Measurements from ENCODE around the gene ATL3. TPM values are rescaled to one million over a fixed set of nuclear protein-coding genes. Genes with fewer than 3 reads are reported as not detected.
A peak's percentile ranks its signal among the peaks of the same experiment; 100 is the strongest.
"Not testable (repeated sequence)": the region's sequence is repeated elsewhere in the genome, so short reads cannot be mapped to it uniquely, and the experiment has no call there.

Gene ATL3
- total RNA-seq, 1 donor from 2014 or later = 78.6 TPM

DNA sequence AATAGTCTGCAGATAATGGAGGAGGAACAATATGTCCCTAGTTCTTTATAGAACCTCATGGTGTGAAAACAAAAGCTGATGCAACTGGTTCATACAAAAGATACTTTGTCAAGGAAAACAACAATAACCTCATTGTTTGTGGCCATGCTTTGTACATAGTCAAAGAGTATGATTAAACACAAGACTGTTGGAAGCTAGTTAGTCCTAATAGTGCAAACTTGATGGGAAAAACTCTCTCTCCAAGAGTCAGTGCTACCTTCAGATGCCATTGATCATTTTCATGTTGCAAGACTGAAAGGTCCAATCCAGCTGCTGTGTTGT, 87.9 kb downstream of the ATL3 start:
- Histone ChIP-seq H3K9me3 (no peaks in the 10 kb centered on the region), H3K4me3 (no peak overlapping the region), H3K36me3 (peaks cover 34% of the 10 kb centered on the region), H3K27ac (no peak overlapping the region), H3K27me3 (no peaks in the 10 kb centered on the region), H3K4me1 (no peaks in the 10 kb centered on the region)
- ATAC-seq = no peak
- intact Hi-C loops (cut with DNase I) = no loop called here
- TF ChIP-seq, protein P1, sequence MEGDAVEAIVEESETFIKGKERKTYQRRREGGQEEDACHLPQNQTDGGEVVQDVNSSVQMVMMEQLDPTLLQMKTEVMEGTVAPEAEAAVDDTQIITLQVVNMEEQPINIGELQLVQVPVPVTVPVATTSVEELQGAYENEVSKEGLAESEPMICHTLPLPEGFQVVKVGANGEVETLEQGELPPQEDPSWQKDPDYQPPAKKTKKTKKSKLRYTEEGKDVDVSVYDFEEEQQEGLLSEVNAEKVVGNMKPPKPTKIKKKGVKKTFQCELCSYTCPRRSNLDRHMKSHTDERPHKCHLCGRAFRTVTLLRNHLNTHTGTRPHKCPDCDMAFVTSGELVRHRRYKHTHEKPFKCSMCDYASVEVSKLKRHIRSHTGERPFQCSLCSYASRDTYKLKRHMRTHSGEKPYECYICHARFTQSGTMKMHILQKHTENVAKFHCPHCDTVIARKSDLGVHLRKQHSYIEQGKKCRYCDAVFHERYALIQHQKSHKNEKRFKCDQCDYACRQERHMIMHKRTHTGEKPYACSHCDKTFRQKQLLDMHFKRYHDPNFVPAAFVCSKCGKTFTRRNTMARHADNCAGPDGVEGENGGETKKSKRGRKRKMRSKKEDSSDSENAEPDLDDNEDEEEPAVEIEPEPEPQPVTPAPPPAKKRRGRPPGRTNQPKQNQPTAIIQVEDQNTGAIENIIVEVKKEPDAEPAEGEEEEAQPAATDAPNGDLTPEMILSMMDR (IDR thresholded peaks at IDR 0.05) = no peak
- no peak for DNase-seq

DNA sequence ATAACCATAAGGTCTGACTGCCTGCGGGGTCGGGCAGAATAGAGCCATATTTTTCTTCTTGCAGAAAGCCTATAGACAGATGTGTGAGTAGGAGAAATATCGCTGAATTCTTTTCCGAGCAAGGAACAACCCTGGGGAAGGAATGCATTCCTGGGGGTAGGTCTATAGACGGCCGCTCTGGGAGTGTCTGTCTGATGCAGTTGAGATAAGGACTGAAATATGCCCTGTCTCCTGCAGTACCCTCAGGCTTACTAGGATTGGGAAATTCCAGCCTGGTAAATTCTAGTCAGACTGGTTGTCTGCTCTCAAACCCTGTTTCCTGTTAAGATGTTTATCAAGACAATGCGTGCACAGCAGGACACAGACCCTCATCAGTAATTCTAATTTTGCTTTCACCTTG, 90.0 kb downstream of the ATL3 start:
- intact Hi-C loops (cut with DNase I); H3K27ac ChIP-seq; DNase-seq; ATAC-seq; H3K4me3 ChIP-seq; H3K9me3 ChIP-seq; H3K4me1 ChIP-seq; H3K27me3 ChIP-seq: not testable (repeated sequence)
- peaks cover 25% of the 10 kb centered on the region for H3K36me3 ChIP-seq

DNA sequence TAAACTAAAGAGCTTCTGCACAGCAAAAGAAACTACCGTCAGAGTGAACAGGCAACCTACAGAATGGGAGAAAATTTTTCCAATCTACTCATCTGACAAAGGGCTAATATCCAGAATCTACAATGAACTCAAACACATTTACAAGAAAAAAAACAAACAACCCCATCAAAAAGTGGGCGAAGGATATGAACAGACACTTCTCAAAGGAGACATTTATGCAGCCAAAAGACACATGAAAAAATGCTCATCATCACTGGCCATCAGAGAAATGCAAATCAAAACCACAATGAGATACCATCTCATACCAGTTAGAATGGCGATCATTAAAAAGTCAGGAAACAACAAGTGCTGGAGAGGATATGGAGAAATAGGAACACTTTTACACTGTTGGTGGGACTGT, 92.3 kb downstream of the ATL3 start:
- ATAC-seq; H3K27ac ChIP-seq; intact Hi-C loops (cut with DNase I); H3K27me3 ChIP-seq; H3K9me3 ChIP-seq; H3K4me3 ChIP-seq; DNase-seq: not testable (repeated sequence)
- Histone ChIP-seq H3K36me3 (peaks cover 11% of the 10 kb centered on the region), H3K4me1 (peaks cover 15% of the 10 kb centered on the region)

DNA sequence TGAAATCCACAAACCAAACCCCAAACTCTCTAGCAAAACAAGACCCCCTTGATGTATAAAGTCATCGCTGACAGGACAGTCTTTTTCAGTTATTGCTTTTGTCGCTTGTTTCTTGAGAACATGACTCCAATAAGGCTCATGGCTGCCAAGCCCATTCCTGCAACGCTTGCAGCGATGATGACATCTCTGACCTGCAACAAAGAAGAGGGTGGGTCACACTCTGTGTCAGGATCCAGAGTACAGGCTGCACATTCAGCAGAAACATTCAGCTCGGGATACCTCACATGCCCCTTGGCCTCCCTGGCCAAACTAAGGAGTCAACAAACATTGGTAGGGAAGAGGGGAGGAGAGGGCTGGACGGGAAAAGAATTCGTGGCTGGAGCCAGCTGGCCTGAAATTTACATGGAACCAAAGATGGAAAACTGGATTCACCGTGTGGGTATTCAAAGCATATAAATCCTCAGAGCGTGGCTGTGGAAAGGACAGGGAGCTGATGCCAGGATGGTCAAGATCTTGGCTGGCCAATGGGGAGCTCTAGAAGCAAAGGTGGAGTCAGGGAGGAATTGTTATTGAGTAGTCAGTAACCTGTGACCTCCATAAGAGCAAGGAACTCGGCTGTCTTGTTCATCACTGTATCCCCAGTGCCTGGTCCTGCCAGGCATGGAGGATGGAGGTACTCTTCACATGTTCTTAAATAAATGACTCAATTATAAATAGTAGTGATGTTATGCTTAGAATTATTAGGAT, 96.1 kb downstream of the ATL3 start:
- H3K36me3 ChIP-seq = no peaks in the 10 kb centered on the region
- H3K27me3 ChIP-seq = no peaks in the 10 kb centered on the region
- intact Hi-C loops (cut with DNase I) = no loop called here
- peak overlapping the region; percentile 79 for H3K27ac ChIP-seq
- DNase-seq (no peak), ATAC-seq (peak; percentile 52)
- H3K9me3 ChIP-seq = no peaks in the 10 kb centered on the region
- peak overlapping the region; percentile 36 for H3K4me3 ChIP-seq
- TF ChIP-seq, protein P1 (IDR thresholded peaks at IDR 0.05) = no peak
- H3K4me1 ChIP-seq = peaks cover 19% of the 10 kb centered on the region

Other genes starting within 250 kb of the ATL3 start
- gene PLAAT5, start 180.2 kb downstream of the ATL3 start, total RNA-seq = 3.6 TPM
- 0.49 TPM for gene LGALS12, start 165.3 kb downstream of the ATL3 start, total RNA-seq
- 185 TPM for gene PLAAT4, start 134.6 kb downstream of the ATL3 start, total RNA-seq
- 4.2 TPM for gene PLAAT2, start 108.0 kb downstream of the ATL3 start, total RNA-seq
- 70.3 TPM for gene PLAAT3, start 56.9 kb downstream of the ATL3 start, total RNA-seq
- gene RTN3, start 10.1 kb upstream of the ATL3 start, total RNA-seq = 116 TPM
- 9.5 TPM for gene ZFTA, start 97.4 kb upstream of the ATL3 start, total RNA-seq
- 20.3 TPM for gene SPINDOC, start 142.1 kb upstream of the ATL3 start, total RNA-seq
- gene MARK2, start 167.7 kb upstream of the ATL3 start, total RNA-seq = 40.7 TPM
- 0.69 TPM for gene RCOR2, start 245.8 kb upstream of the ATL3 start, total RNA-seq